K562 (cell line): ENCODE results near the gene PCDHGB2. TPM values are rescaled to one million over a fixed set of nuclear protein-coding genes. Genes with fewer than 3 reads are reported as not detected.

Experiments
- BRD4 ChIP-seq: fragments of 200-600 bp; sonication (generic); IDR thresholded peaks from 2 replicates; pipeline ENCODE4 v1.6.1; 2017; ENCODE audit warnings: inconsistent platforms
- ELF1 ChIP-seq: fragments of 200-800 bp; sonication (Bioruptor generic); IDR thresholded peaks from 2 replicates; pipeline ENCODE4 v1.6.1; 2016; ENCODE audit warnings: missing genetic modification characterization, missing compliant biosample characterization
- HLTF ChIP-seq: fragments of 450-650 bp; IDR thresholded peaks from 2 replicates; pipeline ENCODE4 v1.6.1; 2016
- JUND ChIP-seq, 2 experiments: IDR thresholded peaks; 2 replicates in 1 of 2; 3 replicates in 1 of 2; pipeline ENCODE4 v1.6.1; 2011; ENCODE audit warnings: borderline replicate concordance in 2 of 2, low read depth in 2 of 2, low read length in 2 of 2, improper control_type of control experiment in 1 of 2, missing biosample characterization in 1 of 2, missing genetic modification characterization in 1 of 2, missing genetic modification reagents in 1 of 2
- KLF16 ChIP-seq: IDR thresholded peaks from 2 replicates; pipeline ENCODE4 v1.6.1; 2016; ENCODE audit warnings: antibody characterized with exemption
- L3MBTL2 ChIP-seq: fragments of 450-650 bp; IDR thresholded peaks from 2 replicates; pipeline ENCODE4 v1.6.1; 2016; ENCODE audit warnings: mild to moderate bottlenecking, moderate library complexity
- MAFF ChIP-seq: IDR thresholded peaks from 2 replicates; pipeline ENCODE4 v1.6.1; 2012; ENCODE audit warnings: low read length, improper control_type of control experiment
- RCOR1 ChIP-seq, 2 experiments: IDR thresholded peaks; 2 replicates each; pipeline ENCODE4 v1.6.1; 2012; ENCODE audit warnings: low read depth in 2 of 2, low read length in 2 of 2, borderline replicate concordance in 1 of 2, improper control_type of control experiment in 1 of 2
- TAF15 ChIP-seq: fragments of 200-400 bp; formaldehyde crosslinking; IDR thresholded peaks from 2 replicates; pipeline ENCODE4 v1.6.1; 2017; ENCODE audit warnings: mild to moderate bottlenecking, low read depth, low read length, moderate library complexity
- ZNF586 ChIP-seq: fragments of 450-650 bp; formaldehyde crosslinking; conservative IDR thresholded peaks from 2 replicates; pipeline ENCODE4 v1.4.0; 2020; ENCODE audit warnings: mild to moderate bottlenecking, moderate library complexity
- ZZZ3 ChIP-seq: fragments of 450-650 bp; IDR thresholded peaks from 2 replicates; pipeline ENCODE4 v1.6.1; 2016; ENCODE audit warnings: antibody characterized with exemption, mild to moderate bottlenecking, moderate library complexity
- polyA plus RNA-seq, 8 experiments: library from polyadenylated mRNA; depleted of rRNA in 4 of 8; stranded (reverse) in 5 of 8; unstranded in 3 of 8; fragments of >200 nt; fragmentation: Nextera tagmentation in 2 of 8; fragmentation: Illumina TruSeq in 1 of 8; extraction: Ambion mirVana in 2 of 8; extraction: Trizol in 1 of 8; gene quantifications; 2 replicates each; pipeline versions ENCODE4 v1.2.1 to v1.2.3, GENCODE V29; 2011 to 2014; ENCODE audit warnings: inconsistent platforms in 1 of 8, missing spikeins in 1 of 8
- total RNA-seq, 7 experiments: library from RNA; depleted of rRNA in 6 of 7; stranded (reverse); fragments of >200 nt in 6 of 7; fragmentation: Illumina TruSeq in 2 of 7; extraction: Trizol in 2 of 7; gene quantifications; 2 replicates each; pipeline versions ENCODE4 v1.2.1 to v1.2.3, GENCODE V29; 2011 to 2021; ENCODE audit warnings: low replicate concordance in 1 of 7
- TF ChIP-seq, protein P1 (sequence below): sonication (generic); formaldehyde crosslinking; IDR thresholded peaks from 2 replicates; pipeline ENCODE4 v1.8.1; 2023; ENCODE audit warnings: mild to moderate bottlenecking, missing genetic modification reagents
- TF ChIP-seq, protein P2 (sequence below): sonication (generic); formaldehyde crosslinking; IDR thresholded peaks from 2 replicates; pipeline ENCODE4 v1.8.0; 2022; ENCODE audit warnings: mild to moderate bottlenecking, missing genetic modification reagents
- TF ChIP-seq, protein P3 (sequence below): fragments of 450-650 bp; IDR thresholded peaks from 2 replicates; pipeline ENCODE4 v1.6.1; 2017; ENCODE audit warnings: mild to moderate bottlenecking, moderate library complexity
- TF ChIP-seq, protein P4 (sequence below): sonication (generic); formaldehyde crosslinking; IDR thresholded peaks from 2 replicates; pipeline ENCODE4 v1.4.0; 2020; ENCODE audit warnings: mild to moderate bottlenecking, missing genetic modification reagents

PCDHGB2 gene
- total and polyA plus RNA-seq, 9 of the 15 experiments (the other 6 are each of a cell fraction or from before 2014, with no cell fraction given), result 0.06 to 0.54 (median 0.29) TPM; not detected in 1

DNA sequence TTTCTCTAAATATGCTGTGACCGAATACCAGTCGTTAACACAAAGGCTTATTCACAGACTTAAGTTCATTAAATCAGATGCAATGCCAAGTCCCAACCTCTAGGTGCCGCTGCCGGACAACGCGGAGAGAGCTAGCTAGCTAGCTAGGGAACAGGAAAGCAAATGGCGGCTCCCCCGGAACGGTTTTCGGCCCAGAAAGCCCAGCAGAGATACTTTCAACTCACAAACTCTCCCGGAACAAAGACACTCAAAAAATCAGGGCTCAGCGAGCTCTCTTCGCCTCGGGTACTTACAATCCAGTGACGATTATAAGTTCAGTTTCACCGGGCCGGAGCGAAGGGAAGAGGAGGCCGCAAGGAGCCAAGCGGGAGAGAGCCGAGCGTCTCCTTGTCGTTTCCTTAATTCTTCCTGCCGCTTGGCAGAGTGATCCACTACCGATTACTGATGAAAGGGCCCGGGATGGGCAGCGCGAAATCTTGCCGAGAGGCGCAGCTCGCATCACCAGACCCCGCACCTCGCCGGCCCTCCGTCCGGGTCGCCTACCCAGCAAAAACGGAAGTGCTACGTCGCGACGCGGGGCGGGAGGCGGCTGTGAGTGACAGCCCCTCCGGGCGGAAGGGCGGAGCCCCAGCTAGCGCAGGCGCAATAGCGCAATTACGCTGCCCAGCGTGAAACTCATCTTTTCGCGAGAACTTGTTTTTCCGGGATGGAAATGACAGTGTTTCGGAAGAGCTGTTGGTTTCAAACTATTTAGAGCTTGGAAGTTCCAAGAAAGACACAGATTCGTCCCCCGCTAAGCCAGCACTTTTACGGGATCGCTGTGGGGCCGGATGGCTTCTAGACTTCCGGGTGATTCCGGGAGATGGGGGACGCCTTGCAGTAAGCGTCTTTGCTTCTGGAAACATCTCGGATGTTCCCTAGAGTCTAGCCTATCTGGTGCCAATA, 39.3 kb upstream of the PCDHGB2 start, which contains the start of gene TAF7 (continued):
- TF ChIP-seq ZZZ3 (no peak; the same call in 1 of the 2 replicates), JUND (IDR thresholded peaks at IDR 0.05; ENCODE audit: borderline replicate concordance, low read depth, low read length) (peak; percentile 46), JUND (tag; IDR thresholded peaks at IDR 0.05; ENCODE audit: borderline replicate concordance, low read depth, low read length) (no peak; the same call in 1 of the 3 replicates), ELF1 (tag) (peak; percentile 91), BRD4 (peak; percentile 95), MAFF (no peak), TAF15 (no peak), L3MBTL2 (peak; percentile 96), HLTF (peak; percentile 67; the same call in 1 of the 2 replicates), RCOR1 (IDR thresholded peaks at IDR 0.05; ENCODE audit: borderline replicate concordance in 1 of 2, low read depth in 2 of 2, low read length in 2 of 2) (peak in 1 of 2 experiments; percentile 17; a peak in 1 of 4 replicates), KLF16 (no peak), ZNF586 (CRISPR knock-in tag) (no peak)
- TF ChIP-seq, protein P1, sequence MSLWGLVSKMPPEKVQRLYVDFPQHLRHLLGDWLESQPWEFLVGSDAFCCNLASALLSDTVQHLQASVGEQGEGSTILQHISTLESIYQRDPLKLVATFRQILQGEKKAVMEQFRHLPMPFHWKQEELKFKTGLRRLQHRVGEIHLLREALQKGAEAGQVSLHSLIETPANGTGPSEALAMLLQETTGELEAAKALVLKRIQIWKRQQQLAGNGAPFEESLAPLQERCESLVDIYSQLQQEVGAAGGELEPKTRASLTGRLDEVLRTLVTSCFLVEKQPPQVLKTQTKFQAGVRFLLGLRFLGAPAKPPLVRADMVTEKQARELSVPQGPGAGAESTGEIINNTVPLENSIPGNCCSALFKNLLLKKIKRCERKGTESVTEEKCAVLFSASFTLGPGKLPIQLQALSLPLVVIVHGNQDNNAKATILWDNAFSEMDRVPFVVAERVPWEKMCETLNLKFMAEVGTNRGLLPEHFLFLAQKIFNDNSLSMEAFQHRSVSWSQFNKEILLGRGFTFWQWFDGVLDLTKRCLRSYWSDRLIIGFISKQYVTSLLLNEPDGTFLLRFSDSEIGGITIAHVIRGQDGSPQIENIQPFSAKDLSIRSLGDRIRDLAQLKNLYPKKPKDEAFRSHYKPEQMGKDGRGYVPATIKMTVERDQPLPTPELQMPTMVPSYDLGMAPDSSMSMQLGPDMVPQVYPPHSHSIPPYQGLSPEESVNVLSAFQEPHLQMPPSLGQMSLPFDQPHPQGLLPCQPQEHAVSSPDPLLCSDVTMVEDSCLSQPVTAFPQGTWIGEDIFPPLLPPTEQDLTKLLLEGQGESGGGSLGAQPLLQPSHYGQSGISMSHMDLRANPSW (CRISPR knock-in tag), result 0 out of 2 replicates have a peak, but pooled peaks have one; percentile 46
- TF ChIP-seq, protein P2, sequence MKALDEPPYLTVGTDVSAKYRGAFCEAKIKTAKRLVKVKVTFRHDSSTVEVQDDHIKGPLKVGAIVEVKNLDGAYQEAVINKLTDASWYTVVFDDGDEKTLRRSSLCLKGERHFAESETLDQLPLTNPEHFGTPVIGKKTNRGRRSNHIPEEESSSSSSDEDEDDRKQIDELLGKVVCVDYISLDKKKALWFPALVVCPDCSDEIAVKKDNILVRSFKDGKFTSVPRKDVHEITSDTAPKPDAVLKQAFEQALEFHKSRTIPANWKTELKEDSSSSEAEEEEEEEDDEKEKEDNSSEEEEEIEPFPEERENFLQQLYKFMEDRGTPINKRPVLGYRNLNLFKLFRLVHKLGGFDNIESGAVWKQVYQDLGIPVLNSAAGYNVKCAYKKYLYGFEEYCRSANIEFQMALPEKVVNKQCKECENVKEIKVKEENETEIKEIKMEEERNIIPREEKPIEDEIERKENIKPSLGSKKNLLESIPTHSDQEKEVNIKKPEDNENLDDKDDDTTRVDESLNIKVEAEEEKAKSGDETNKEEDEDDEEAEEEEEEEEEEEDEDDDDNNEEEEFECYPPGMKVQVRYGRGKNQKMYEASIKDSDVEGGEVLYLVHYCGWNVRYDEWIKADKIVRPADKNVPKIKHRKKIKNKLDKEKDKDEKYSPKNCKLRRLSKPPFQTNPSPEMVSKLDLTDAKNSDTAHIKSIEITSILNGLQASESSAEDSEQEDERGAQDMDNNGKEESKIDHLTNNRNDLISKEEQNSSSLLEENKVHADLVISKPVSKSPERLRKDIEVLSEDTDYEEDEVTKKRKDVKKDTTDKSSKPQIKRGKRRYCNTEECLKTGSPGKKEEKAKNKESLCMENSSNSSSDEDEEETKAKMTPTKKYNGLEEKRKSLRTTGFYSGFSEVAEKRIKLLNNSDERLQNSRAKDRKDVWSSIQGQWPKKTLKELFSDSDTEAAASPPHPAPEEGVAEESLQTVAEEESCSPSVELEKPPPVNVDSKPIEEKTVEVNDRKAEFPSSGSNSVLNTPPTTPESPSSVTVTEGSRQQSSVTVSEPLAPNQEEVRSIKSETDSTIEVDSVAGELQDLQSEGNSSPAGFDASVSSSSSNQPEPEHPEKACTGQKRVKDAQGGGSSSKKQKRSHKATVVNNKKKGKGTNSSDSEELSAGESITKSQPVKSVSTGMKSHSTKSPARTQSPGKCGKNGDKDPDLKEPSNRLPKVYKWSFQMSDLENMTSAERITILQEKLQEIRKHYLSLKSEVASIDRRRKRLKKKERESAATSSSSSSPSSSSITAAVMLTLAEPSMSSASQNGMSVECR, result peak; percentile 82
- TF ChIP-seq, protein P3, sequence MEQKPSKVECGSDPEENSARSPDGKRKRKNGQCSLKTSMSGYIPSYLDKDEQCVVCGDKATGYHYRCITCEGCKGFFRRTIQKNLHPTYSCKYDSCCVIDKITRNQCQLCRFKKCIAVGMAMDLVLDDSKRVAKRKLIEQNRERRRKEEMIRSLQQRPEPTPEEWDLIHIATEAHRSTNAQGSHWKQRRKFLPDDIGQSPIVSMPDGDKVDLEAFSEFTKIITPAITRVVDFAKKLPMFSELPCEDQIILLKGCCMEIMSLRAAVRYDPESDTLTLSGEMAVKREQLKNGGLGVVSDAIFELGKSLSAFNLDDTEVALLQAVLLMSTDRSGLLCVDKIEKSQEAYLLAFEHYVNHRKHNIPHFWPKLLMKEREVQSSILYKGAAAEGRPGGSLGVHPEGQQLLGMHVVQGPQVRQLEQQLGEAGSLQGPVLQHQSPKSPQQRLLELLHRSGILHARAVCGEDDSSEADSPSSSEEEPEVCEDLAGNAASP, result no peak
- TF ChIP-seq, protein P4, sequence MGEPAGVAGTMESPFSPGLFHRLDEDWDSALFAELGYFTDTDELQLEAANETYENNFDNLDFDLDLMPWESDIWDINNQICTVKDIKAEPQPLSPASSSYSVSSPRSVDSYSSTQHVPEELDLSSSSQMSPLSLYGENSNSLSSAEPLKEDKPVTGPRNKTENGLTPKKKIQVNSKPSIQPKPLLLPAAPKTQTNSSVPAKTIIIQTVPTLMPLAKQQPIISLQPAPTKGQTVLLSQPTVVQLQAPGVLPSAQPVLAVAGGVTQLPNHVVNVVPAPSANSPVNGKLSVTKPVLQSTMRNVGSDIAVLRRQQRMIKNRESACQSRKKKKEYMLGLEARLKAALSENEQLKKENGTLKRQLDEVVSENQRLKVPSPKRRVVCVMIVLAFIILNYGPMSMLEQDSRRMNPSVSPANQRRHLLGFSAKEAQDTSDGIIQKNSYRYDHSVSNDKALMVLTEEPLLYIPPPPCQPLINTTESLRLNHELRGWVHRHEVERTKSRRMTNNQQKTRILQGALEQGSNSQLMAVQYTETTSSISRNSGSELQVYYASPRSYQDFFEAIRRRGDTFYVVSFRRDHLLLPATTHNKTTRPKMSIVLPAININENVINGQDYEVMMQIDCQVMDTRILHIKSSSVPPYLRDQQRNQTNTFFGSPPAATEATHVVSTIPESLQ, result peak; percentile 91
